Measurements from ENCODE around the gene HOXB9.

HOXB9 gene

DNA sequence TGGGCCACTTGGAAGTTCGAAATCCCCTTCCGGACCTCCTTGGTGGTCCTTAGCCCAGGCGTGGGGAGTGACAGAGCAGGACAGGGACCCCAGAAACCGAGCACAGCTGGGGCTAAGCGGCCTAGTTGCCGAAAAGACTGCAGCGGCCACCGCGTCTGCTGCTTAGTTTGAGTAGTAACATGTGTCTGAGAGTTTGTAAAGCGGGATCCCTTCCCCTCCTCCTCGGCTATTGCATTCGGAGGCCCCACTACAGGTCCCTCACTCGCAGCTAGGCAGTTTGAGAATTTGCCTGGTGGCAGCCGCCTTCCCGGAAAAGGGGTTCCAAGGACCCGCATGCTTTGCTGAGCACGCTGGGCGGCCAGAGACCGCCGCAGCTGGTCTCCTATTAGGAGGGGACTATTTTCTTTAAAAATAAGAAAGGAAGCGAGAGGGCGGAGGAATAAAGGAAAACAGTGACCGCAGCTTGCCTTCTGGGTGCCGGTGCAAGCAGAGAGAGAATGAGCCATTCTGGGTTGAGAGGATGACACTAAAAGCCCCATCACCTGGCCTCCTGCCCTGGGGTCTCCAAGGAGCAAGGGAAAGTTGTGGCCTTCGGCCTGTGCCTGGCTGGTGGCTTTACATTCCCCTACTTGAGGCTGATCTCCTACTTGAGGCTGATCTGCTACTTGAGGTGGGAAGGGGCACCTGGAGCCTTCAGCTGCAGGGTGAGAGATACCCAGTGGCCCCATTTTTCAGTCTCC lies 31.4 kb downstream of the HOXB9 start:
- no peak overlapping the region for H3K4me3 ChIP-seq (ENCODE audit: low read depth, low read length)

DNA sequence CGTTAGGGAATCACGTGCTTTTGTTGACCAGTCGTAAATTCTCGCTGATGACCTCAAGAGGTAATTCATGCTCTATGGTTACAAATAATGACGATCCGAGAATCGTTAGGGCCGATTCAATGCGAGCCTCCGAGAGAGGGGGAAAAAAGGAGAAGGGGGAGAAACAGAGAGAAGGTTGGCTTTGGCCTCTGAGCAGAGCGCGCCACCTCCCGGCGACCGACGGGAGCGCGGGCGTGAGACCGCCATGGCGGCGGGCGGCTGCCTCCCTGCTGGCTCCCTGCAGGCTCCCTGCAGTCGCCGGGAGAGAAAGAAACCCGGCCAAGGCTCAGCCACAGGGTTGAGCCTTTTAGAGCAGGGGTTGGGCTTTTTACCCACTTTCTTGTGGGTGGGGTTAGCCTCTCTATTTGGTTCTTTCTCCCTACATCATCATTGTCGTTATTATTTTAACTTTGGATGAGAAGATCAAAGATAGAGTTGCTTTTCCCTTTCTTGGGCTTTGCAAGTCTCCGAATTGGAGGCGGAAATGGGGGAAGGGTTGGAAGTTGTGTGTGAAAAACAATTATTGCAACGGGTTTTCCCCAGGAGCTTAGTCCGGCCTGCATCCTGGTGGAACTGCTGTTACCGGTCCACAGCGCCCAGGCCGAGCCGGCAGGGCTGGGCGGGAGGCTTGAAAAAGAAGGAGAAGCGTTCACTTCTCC lies 32.2 kb downstream of the HOXB9 start:
- peak; percentile 77 for DNase-seq (ENCODE audit: low read depth)
- peak; percentile 17; the same call in 1 of the 2 replicates for TF ChIP-seq MYC (IDR thresholded peaks at IDR 0.05; ENCODE audit: low read depth, low read length)
- no peak for TF ChIP-seq POLR2A (IDR thresholded peaks at IDR 0.05; ENCODE audit: extremely low read depth, insufficient read length)
- TF ChIP-seq, protein P1, sequence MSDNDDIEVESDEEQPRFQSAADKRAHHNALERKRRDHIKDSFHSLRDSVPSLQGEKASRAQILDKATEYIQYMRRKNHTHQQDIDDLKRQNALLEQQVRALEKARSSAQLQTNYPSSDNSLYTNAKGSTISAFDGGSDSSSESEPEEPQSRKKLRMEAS (IDR thresholded peaks at IDR 0.05; ENCODE audit: low read depth, low read length) = no peak
- TF ChIP-seq, protein P2, sequence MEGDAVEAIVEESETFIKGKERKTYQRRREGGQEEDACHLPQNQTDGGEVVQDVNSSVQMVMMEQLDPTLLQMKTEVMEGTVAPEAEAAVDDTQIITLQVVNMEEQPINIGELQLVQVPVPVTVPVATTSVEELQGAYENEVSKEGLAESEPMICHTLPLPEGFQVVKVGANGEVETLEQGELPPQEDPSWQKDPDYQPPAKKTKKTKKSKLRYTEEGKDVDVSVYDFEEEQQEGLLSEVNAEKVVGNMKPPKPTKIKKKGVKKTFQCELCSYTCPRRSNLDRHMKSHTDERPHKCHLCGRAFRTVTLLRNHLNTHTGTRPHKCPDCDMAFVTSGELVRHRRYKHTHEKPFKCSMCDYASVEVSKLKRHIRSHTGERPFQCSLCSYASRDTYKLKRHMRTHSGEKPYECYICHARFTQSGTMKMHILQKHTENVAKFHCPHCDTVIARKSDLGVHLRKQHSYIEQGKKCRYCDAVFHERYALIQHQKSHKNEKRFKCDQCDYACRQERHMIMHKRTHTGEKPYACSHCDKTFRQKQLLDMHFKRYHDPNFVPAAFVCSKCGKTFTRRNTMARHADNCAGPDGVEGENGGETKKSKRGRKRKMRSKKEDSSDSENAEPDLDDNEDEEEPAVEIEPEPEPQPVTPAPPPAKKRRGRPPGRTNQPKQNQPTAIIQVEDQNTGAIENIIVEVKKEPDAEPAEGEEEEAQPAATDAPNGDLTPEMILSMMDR (IDR thresholded peaks at IDR 0.05; ENCODE audit: low read depth, low read length) = peak; percentile 84
- H3K4me3 ChIP-seq (ENCODE audit: low read depth, low read length) = no peak overlapping the region

More for the DNA sequence above, 31.4 kb downstream of the HOXB9 start:
- DNase-seq (ENCODE audit: low read depth) = no peak
- TF ChIP-seq MYC (IDR thresholded peaks at IDR 0.05; ENCODE audit: low read depth, low read length) (no peak), POLR2A (IDR thresholded peaks at IDR 0.05; ENCODE audit: extremely low read depth, insufficient read length) (no peak)
- TF ChIP-seq, protein P2 (IDR thresholded peaks at IDR 0.05; ENCODE audit: low read depth, low read length) = no peak
- TF ChIP-seq, protein P1 (IDR thresholded peaks at IDR 0.05; ENCODE audit: low read depth, low read length) = no peak

DNA sequence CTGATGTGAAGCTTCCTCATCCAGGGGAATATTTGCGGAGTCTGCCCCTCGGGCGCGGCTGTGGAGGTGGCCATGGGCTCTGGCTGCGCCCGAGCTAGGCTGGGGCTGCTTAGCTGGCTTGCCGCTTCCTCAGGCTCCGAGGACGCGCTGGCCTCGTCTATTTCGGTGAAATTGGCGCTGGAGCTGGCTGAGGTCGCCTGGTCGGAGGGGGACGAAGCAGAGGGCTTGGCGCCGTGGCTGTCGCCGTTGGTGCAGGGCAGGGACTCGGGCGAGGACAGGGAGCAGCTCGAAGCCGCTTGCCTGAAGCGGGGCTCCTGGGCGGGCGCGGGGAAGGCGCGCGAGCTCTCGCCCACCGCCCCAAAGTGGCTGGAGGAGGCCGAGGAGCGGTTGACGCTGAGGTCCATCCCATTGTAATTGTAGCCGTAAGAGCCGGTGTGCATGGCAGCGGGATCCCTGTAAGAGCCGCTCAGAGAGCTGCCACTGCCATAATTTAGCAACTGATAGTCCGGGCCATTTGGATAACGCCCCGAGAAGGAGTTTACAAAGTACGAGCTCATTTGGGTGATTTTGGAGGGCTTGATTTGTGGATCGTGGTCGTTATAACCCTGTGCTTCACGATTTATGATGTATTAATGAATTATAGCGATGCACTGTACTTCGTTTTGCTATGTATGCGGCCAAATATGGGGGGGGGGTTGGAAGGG lies 32.9 kb downstream of the HOXB9 start, which contains the start of gene HOXB5:
TSS of gene HOXB5 (minus strand) at position 654 of the 704 bp plus-strand sequence. CDS start at position 557, 97 bp downstream.
- TF ChIP-seq MYC (IDR thresholded peaks at IDR 0.05; ENCODE audit: low read depth, low read length) (no peak), POLR2A (IDR thresholded peaks at IDR 0.05; ENCODE audit: extremely low read depth, insufficient read length) (no peak)
- TF ChIP-seq, protein P2 (IDR thresholded peaks at IDR 0.05; ENCODE audit: low read depth, low read length) = no peak
- TF ChIP-seq, protein P1 (IDR thresholded peaks at IDR 0.05; ENCODE audit: low read depth, low read length) = no peak
- H3K4me3 ChIP-seq (ENCODE audit: low read depth, low read length) = no peak within 1 kb of the TSS
- DNase-seq (ENCODE audit: low read depth) = no peak

DNA sequence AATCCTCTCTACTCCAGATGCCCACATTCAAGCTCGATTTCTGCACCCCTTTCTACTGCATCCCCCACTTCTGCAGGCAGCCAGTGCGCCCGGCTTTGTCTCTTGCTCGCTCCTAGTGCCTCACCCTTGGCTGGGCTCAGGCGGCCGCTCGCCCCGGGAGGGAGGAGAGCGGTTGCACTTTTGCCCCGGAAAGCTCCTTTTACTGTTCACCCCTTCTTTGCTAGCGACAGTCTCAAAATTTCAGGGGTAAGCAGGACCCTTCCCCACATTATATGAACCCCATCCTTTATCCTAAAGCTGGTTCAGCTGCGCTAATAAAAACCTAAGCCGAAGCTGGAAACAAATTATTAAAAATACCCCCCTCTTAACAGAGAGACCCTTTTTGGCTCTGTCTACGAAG lies 33.6 kb downstream of the HOXB9 start:
- H3K4me3 ChIP-seq (ENCODE audit: low read depth, low read length) = no peak overlapping the region
- TF ChIP-seq MYC (IDR thresholded peaks at IDR 0.05; ENCODE audit: low read depth, low read length) (no peak), POLR2A (IDR thresholded peaks at IDR 0.05; ENCODE audit: extremely low read depth, insufficient read length) (no peak)
- TF ChIP-seq, protein P2 (IDR thresholded peaks at IDR 0.05; ENCODE audit: low read depth, low read length) = no peak
- TF ChIP-seq, protein P1 (IDR thresholded peaks at IDR 0.05; ENCODE audit: low read depth, low read length) = no peak
- DNase-seq (ENCODE audit: low read depth) = no peak

DNA sequence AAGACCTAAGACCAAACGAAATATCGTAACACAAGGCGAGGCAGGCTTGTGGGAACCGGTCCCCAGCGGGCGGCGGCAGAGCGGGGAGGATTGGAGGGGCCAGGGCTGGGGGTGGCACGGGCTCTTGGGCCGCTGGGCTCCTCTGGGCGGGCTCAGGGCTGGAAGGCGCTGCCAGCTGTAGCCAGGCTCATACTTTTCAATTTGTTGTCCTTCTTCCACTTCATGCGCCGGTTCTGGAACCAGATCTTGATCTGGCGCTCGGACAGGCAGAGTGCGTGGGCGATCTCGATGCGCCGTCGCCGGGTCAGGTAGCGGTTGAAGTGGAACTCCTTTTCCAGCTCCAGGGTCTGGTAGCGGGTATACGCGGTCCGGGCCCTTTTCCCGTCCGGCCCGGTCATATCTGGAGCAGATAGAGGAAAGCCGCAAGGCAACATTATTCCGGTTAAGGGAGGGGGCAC lies 34.1 kb downstream of the HOXB9 start:
- no peak for DNase-seq (ENCODE audit: low read depth)
- TF ChIP-seq, protein P2 (IDR thresholded peaks at IDR 0.05; ENCODE audit: low read depth, low read length) = no peak
- H3K4me3 ChIP-seq (ENCODE audit: low read depth, low read length) = no peak overlapping the region

All from NB4 (cell line).